HEK293 (cell line): ENCODE data around the gene P2RY4.

Source experiments
- CTCF ChIP-seq: fragments of 450-650 bp; formaldehyde crosslinking; IDR thresholded peaks from 2 replicates; pipeline ENCODE4 v1.5.1; 2016; ENCODE audit warnings: missing biosample characterization, missing genetic modification characterization
- KLF8 ChIP-seq: fragments of 450-650 bp; formaldehyde crosslinking; IDR thresholded peaks from 2 replicates; pipeline ENCODE4 v1.5.1; 2016; ENCODE audit warnings: missing biosample characterization, missing genetic modification characterization
- SALL2 ChIP-seq: fragments of 450-650 bp; formaldehyde crosslinking; IDR thresholded peaks from 2 replicates; pipeline ENCODE4 v1.5.0; 2017; ENCODE audit warnings: missing biosample characterization, mild to moderate bottlenecking, missing genetic modification characterization, borderline replicate concordance
- TCF7L2 ChIP-seq: IDR thresholded peaks from 2 replicates; pipeline ENCODE4 v1.6.1; 2011; ENCODE audit warnings: low read depth, mild to moderate bottlenecking, inconsistent platforms, low read length, moderate library complexity, borderline replicate concordance
- YY1 ChIP-seq: fragments of 450-650 bp; formaldehyde crosslinking; IDR thresholded peaks from 2 replicates; pipeline ENCODE4 v1.5.1; 2018; ENCODE audit warnings: missing biosample characterization, missing genetic modification characterization
- ZFP37 ChIP-seq: fragments of 450-650 bp; formaldehyde crosslinking; IDR thresholded peaks from 2 replicates; pipeline ENCODE4 v1.5.1; 2016; ENCODE audit warnings: missing biosample characterization, missing genetic modification characterization
- ZNF132 ChIP-seq: fragments of 450-650 bp; formaldehyde crosslinking; IDR thresholded peaks from 2 replicates; pipeline ENCODE4 v1.5.1; 2017; ENCODE audit warnings: missing biosample characterization, missing genetic modification characterization, borderline replicate concordance
- ZNF133 ChIP-seq: fragments of 450-650 bp; formaldehyde crosslinking; IDR thresholded peaks from 2 replicates; pipeline ENCODE4 v1.5.1; 2016; ENCODE audit warnings: missing biosample characterization, missing genetic modification characterization
- ZNF16 ChIP-seq: fragments of 450-650 bp; formaldehyde crosslinking; IDR thresholded peaks from 2 replicates; pipeline ENCODE4 v1.5.1; 2016; ENCODE audit warnings: low read depth, missing biosample characterization, missing genetic modification characterization
- ZNF175 ChIP-seq: fragments of 450-650 bp; formaldehyde crosslinking; IDR thresholded peaks from 2 replicates; pipeline ENCODE4 v1.5.1; 2016; ENCODE audit warnings: missing biosample characterization, missing genetic modification characterization
- ZNF24 ChIP-seq: fragments of 450-650 bp; formaldehyde crosslinking; IDR thresholded peaks from 2 replicates; pipeline ENCODE4 v1.5.1; 2016; ENCODE audit warnings: missing biosample characterization, missing genetic modification characterization
- TF ChIP-seq, protein P1 (sequence below): fragments of 450-650 bp; formaldehyde crosslinking; IDR thresholded peaks from 2 replicates; pipeline ENCODE4 v1.5.1; 2016; ENCODE audit warnings: missing biosample characterization, missing genetic modification characterization
- TF ChIP-seq, protein P2 (sequence below): fragments of 450-650 bp; formaldehyde crosslinking; IDR thresholded peaks from 2 replicates; pipeline ENCODE4 v1.5.1; 2016; ENCODE audit warnings: missing biosample characterization, missing genetic modification characterization
- TF ChIP-seq, protein P3 (sequence below): fragments of 450-650 bp; formaldehyde crosslinking; IDR thresholded peaks from 2 replicates; pipeline ENCODE4 v1.5.1; 2016; ENCODE audit warnings: missing biosample characterization, missing genetic modification characterization

DNA sequence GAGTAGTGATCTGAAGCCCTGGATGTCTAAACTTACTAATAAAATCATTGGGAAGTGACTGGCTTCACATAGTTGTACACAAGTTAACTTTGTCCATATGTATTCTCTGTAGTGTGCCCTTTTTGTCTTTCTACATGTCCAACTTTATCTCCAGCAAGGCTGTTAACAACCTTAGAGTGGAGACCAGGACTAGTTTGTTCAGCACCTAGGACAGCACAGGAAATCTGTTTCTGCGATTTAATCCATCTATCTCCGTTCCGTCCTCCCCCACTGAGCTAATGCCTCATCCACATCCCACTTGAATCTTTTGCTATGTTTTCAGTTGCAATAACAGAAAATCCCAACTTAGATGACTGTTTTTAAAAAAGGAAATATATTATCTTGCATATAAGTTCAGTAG lies 4.8 kb upstream of the P2RY4 start:
- TF ChIP-seq YY1 (tag by site-specific recombination) (no peak), CTCF (tag by site-specific recombination) (no peak), KLF8 (tag by site-specific recombination) (no peak), ZNF132 (tag by site-specific recombination) (no peak), SALL2 (tag by site-specific recombination) (no peak), ZNF133 (tag by site-specific recombination) (no peak), ZNF24 (tag by site-specific recombination) (no peak), ZNF16 (no peak), TCF7L2 (no peak), ZNF175 (tag by site-specific recombination) (no peak), ZFP37 (tag by site-specific recombination) (no peak)
- TF ChIP-seq, protein P1, sequence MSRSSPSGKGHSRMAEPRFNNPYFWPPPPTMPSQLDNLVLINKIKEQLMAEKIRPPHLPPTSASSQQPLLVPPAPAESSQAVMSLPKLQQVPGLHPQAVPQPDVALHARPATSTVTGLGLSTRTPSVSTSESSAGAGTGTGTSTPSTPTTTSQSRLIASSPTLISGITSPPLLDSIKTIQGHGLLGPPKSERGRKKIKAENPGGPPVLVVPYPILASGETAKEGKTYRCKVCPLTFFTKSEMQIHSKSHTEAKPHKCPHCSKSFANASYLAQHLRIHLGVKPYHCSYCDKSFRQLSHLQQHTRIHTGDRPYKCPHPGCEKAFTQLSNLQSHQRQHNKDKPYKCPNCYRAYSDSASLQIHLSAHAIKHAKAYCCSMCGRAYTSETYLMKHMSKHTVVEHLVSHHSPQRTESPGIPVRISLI (tag by site-specific recombination): no peak
- TF ChIP-seq, protein P2, sequence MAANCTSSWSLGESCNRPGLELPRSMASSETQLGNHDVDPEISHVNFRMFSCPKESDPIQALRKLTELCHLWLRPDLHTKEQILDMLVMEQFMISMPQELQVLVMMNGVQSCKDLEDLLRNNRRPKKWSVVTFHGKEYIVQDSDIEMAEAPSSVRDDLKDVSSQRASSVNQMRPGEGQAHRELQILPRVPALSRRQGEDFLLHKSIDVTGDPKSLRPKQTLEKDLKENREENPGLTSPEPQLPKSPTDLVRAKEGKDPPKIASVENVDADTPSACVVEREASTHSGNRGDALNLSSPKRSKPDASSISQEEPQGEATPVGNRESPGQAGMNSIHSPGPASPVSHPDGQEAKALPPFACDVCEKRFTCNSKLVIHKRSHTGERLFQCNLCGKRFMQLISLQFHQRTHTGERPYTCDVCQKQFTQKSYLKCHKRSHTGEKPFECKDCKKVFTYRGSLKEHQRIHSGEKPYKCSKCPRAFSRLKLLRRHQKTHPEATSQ (tag by site-specific recombination): no peak
- TF ChIP-seq, protein P3, sequence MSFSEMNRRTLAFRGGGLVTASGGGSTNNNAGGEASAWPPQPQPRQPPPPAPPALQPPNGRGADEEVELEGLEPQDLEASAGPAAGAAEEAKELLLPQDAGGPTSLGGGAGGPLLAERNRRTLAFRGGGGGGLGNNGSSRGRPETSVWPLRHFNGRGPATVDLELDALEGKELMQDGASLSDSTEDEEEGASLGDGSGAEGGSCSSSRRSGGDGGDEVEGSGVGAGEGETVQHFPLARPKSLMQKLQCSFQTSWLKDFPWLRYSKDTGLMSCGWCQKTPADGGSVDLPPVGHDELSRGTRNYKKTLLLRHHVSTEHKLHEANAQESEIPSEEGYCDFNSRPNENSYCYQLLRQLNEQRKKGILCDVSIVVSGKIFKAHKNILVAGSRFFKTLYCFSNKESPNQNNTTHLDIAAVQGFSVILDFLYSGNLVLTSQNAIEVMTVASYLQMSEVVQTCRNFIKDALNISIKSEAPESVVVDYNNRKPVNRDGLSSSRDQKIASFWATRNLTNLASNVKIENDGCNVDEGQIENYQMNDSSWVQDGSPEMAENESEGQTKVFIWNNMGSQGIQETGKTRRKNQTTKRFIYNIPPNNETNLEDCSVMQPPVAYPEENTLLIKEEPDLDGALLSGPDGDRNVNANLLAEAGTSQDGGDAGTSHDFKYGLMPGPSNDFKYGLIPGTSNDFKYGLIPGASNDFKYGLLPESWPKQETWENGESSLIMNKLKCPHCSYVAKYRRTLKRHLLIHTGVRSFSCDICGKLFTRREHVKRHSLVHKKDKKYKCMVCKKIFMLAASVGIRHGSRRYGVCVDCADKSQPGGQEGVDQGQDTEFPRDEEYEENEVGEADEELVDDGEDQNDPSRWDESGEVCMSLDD (tag by site-specific recombination): no peak
